NCI-H1105 treated with DMSO at 0.1 percent for 48 hours (cell line): ENCODE results near the gene FAM162A.
"Not testable (repeated sequence)": the region's sequence is repeated elsewhere in the genome, so short reads cannot be mapped to it uniquely, and the experiment has no call there.

Source experiments
- DNase-seq: peaks from one replicate; lab custom pipeline; 2025; lab: John Stamatoyannopoulos, UW

The FAM162A gene

DNA sequence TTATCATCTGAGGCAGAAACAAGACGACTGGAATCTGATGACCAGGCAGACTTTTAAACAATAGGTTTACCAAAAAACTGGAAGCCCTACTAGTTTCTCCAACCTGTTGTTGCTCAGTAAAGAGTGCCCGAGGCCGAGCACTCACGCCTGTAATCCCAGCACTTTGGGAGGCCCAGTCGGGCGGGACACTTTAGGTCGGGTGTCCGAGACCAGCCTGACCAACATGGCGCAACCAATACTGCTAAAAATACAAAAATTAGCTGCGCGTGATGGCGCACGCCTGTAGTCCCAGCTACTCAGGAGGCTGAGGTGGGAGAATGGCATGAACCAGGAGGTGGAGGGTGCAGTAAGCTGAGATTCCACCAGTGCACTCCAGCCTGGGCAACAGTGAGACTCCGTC, 33.0 kb downstream of the FAM162A start:
- DNase-seq: no peak

- DNase-seq: no peak
Observed at GRCh38 chr3:122421101-122421500, 37.1 kb downstream of the FAM162A start.

DNA sequence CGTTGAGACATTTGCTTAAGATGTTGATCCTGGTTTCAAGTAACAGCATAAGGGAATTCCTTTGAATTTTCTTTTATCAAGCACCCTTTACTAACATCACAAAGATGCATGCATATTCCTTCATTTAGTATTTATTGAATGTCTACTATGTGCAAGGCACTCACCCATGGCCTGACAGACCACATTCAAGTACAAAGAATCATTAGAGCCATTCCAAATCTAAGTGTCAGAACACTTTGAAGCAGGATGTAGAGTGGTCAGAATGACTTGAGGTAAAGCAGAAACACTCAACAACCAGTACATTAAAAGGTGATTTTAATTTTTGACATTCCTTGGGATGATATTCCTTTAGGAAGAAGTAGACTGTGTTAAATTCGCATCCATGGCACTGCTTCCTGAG, 37.9 kb downstream of the FAM162A start:
- DNase-seq: no peak

DNA sequence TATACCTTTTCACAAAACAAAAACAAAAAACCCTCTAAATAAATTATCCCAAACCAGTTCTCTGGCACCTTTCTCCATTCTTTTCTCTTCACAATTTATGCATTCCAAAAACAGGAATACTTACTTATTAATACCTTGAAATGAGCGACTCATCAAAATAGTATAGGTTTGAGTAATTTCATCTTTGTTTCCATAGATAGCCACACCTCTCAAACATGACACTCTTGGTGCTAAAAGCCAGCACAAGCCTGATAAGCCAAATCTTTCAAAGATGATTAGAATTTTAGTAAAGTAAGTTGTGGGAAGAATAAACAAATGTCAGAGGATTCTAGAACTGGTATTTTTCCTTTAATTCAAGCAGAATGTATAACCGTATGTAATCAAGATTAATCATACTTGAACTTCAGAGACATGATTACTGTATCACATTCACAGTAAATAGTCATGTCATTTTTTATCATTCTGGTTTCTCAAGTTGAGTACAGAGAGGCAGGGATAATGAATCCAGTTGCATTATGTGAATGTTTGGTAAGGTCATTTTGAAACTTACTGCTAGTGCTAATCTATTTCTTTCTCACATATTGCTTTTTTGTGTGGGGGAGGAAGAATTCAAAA, 44.0 kb downstream of the FAM162A start:
- DNase-seq: no peak

- no peak for DNase-seq
Observed at GRCh38 chr3:122430371-122430770, 46.4 kb downstream of the FAM162A start.

DNA sequence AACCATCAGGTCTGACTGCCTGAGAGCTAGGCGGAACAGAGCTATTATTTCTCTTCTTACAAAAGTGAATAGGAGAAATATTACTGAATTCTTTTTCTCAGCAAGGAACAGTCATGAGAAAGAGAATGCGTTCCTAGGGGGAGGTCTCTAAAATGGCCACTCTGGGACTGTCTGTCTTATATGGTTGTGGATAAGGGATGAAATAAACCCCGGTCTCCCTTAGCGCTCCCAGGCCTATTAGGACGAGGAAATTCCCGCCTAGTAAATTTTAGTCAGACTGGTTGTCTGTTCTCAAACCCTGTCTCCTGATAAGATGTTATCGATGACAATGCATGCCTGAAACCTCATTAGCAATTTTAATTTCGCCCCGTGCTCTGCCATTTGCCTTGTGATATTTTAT, 52.0 kb downstream of the FAM162A start:
- DNase-seq: no peak

DNA sequence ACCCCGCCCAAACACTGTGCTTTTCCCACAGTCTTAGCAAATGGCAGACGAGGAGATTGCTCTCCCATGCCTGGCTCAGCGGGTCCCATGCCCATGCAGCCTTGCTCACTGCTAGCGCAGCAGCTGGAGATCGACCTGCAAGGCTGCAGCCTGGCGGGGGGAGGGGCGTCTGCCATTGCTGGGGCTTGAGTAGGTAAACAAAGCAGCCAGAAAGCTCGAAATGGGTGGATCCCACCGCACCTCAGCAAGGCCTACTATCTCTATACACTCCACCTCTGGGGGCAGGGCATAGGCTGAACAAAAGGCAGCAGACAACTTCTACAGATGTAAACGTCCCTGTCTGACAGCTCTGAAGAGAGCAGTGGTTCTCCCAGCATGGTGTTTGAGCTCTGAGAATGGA, 59.1 kb downstream of the FAM162A start:
- no peak for DNase-seq

- DNase-seq: not testable (repeated sequence)
Observed at GRCh38 chr3:122443762-122444490, 59.9 kb downstream of the FAM162A start.

DNA sequence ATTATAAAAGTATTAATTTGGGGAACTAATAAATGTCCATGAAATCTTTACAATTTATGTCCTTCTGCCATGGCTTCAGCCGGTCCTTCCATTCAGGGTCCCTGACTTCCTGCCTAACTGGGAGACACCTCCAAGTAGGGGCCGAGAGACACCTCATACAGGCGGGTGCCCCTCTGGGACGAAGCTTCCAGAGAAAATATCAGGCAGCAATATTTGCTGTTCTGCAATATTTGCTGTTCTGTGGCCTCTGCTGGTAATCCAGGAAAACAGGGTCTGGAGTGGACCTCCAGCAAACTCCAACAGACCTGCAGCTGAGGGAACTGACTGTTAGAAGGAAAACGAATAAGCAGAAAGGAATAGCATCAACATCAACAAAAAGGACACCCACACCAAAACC, 60.5 kb downstream of the FAM162A start:
- not testable (repeated sequence) for DNase-seq

- DNase-seq: not testable (repeated sequence)
Observed at GRCh38 chr3:122448218-122448617, 64.2 kb downstream of the FAM162A start.

DNA sequence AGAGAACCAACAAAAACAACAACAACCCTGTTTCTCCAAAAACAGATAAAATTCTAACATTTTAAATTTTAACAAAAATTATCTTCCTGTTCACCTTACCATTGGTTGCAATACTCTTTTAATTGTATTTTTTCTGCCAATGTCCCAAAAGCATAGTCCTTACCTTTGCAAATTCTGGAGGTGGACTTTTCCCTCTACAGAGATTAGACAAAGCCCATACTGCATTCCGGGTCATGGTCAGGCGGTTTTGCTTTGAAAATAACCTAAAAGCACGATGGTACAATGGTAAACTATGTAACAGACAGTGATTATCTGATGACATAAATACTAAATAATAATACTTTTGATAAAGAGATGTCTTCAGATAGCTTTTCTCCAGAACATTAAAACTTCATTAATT, 67.4 kb downstream of the FAM162A start:
- no peak for DNase-seq

DNA sequence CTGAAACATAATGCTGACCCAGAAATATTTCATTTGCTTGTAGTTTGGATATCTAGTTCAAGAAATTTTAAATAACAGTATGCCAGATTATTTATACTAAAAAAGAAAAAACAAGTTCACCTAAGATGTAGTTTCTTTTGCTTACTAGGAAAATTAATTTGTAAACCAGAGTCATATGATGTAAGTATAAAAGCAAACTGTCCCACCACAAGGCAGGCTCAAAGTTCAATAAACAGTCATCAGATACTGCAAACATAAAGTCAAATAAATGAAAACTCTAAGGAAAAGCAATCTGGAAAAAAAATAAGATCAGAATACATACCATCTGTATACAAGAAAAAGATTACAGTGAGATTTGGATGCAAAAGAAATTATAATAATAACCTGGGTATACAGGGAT, 72.1 kb downstream of the FAM162A start:
- DNase-seq: no peak

- no peak for DNase-seq
Observed at GRCh38 chr3:122457706-122458105, 73.7 kb downstream of the FAM162A start.

DNA sequence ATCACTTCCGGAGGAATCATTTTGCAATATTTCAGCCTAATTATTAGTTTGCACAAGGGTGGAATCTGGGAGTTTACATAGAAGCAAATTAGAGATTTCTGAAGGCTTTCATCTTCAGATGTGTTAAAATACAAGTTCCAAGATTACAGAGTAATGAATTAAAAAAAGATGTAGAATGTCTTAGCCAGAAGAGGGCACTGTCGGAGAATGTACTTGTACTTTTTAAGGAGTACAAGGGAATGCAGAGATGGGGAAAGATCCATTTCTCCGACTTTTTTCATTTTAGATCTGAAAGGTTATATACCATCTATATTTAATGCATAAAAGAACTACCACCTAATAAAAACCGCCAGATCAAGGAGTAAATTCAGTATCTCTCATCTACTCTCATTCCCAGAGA, 75.0 kb downstream of the FAM162A start:
- DNase-seq: no peak

DNA sequence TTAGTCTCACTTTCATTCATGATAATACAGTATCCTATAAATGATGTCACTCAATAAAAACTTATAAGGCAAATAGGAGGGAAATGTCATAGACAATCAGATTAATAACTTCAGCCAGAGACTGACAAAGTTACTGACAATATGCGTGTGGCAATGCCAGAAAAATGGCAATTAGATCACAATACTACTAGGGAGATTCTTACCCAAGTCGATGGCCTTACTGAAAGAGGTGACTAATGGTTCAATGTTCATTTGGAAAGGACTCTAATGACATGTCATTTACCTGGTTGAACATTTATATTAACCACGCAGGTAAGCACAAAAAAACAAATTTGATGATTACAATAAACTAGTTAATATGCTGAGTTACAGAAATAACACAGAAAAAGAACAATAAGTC, 77.8 kb downstream of the FAM162A start:
- no peak for DNase-seq
